SK-N-DZ (cell line): ENCODE measurements around the gene MYO5B.
A peak's percentile ranks its signal among the peaks of the same experiment; 100 is the strongest.

ENCODE experiments used
- DNase-seq: peaks from one replicate; pipeline ENCODE4 v3.0.0-alpha.2; 2015; ENCODE audit warnings: low spot score

MYO5B gene

DNA sequence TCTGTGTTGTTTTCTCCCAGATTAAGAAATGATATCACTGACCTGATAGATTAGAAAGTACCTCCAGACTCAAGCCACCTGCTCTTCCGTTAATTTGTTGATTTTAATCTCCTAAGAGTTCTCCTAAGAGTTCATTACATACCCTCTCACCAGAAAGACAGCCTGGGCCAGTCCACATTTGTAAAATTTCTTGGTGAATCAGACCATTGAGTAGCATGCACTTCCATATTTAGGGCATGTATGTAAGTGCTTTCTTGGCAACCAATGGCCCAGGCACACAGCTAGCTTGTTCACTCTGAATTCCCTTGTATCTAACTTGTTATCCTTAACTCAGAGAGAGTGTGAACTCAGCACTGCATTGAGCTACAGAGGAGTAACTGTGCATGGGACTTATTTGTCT lies 223.5 kb downstream of the MYO5B start:
- DNase-seq: no peak

GRCh38 chr18:49970319-49970718 lies 224.6 kb downstream of the MYO5B start:
- no peak for DNase-seq

- no peak for DNase-seq
Observed at GRCh38 chr18:49968644-49969309, 226.2 kb downstream of the MYO5B start.

GRCh38 chr18:49967636-49968313 lies 227.2 kb downstream of the MYO5B start:
- no peak for DNase-seq

- DNase-seq: no peak
Observed at GRCh38 chr18:49967171-49967570, 227.8 kb downstream of the MYO5B start.

- no peak for DNase-seq
Observed at GRCh38 chr18:49966090-49966489, 228.9 kb downstream of the MYO5B start.

DNA sequence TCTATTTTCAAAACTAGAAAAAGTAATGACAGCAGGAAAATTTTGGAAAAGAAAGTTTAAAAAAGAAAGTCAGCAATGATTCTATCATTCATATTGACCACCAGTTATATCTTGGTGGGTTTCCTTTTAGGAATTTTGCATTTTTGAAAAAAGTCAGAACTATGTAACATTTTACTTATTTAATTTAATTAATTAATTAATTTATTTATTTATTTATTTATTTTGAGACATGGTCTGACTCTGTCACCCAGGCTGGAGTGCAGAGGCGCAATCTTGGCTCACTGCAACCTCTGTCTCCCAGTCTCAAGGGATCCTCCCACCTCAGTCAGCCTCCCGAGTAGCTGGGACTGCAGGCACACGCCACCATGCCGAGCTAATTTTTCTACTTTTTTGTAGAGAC lies 231.7 kb downstream of the MYO5B start:
- DNase-seq: no peak

DNA sequence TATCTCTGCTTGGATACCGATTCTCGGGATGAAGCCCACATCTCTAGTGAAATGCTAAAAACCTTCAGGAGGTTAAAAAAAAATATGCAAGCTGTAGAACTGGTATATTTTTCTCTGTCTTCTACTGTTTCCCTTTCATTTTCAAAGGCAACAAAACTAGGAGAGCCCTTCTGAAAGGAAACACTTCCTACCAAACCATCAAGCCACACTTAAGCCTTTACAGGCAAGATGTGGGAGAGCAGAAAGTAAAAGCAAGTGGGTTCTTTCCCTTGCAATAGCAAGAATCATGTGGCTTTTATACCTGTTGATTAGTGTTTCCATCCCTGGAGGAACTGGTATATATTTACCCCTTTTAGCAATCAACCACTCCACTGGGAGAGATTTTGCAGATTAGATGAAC lies 233.7 kb downstream of the MYO5B start:
- DNase-seq: no peak

- DNase-seq: no peak
Observed at GRCh38 chr18:49960376-49960775, 234.6 kb downstream of the MYO5B start.

- DNase-seq: no peak
Observed at GRCh38 chr18:49959176-49959575, 235.8 kb downstream of the MYO5B start.

GRCh38 chr18:49955263-49955662 lies 239.7 kb downstream of the MYO5B start:
- DNase-seq: no peak

GRCh38 chr18:49953391-49953790 lies 241.6 kb downstream of the MYO5B start:
- DNase-seq: no peak

GRCh38 chr18:49949951-49950395 lies 245.0 kb downstream of the MYO5B start:
- DNase-seq: no peak

GRCh38 chr18:49948975-49949374 lies 246.0 kb downstream of the MYO5B start:
- no peak for DNase-seq

GRCh38 chr18:49944663-49945062 lies 250.3 kb downstream of the MYO5B start:
- DNase-seq: peak; percentile 5

DNA sequence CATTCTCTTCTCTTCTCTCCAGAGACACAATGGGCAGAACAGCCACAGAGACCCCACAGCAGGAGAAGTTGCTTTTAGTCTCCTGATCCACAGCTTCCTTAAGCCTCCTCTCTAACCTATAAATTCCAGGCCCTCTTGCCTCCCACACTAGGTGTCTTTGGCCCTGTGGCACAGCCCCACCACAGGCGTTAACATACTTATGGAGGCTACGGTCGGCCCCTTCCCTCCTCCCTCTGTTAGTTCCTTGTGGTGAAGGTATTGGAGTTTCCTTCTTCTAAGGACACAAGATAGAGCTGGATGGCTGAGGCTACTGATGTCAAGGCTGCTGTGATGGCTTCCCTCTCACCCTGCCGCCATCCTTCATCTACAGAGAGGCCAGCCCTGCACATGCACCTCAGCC lies 258.1 kb downstream of the MYO5B start:
- DNase-seq: no peak

GRCh38 chr18:49935215-49935614 lies 259.7 kb downstream of the MYO5B start:
- no peak for DNase-seq

DNA sequence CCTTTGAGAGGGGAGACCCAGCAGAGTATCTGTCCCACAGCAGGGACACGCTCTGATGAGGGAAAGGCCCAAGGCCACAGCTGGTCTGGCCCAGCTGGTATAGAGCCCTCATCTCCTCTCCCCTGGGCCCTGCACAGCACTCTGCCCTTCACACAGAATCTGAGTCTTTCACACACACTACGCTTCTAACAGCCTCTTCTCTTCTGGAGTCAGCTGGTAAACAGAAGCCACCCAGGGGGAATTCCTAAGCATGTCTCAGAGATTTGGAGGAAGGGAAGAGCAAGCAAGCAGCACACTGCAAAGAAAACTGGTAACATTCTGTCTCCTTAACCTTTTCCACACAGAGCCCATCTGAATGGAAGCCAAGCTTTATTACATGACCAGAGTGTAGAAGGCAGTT lies 260.5 kb downstream of the MYO5B start:
- DNase-seq: no peak

DNA sequence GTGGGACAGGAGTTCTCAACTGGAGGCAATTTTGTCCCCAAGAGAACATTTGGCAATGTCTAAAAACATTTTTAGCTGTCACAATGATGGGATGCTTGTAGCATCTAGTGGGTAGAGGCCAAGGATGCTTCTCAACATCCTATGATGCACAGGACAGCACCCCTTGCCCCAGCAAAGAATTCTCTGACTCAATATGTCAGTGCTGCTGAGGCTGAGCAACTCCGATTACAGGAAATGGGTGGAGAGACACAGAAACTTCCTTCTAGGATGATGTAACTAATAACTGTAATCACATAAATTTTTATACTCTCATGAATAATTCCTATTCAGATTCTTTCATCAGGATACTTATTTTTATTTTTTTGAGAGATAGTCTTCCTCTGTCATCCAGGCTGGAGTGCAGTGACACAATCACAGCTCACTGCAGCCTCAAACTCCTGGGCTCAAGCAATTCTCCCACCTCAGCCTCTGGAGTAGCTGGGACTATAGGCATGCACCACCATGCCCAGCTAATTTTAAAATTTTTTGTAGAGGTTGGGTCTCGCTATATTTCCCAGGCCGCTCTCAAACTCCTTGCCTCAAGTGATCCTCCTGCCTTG lies 261.3 kb downstream of the MYO5B start:
- no peak for DNase-seq

- DNase-seq: no peak
Observed at GRCh38 chr18:49931760-49932159, 263.2 kb downstream of the MYO5B start.

DNA sequence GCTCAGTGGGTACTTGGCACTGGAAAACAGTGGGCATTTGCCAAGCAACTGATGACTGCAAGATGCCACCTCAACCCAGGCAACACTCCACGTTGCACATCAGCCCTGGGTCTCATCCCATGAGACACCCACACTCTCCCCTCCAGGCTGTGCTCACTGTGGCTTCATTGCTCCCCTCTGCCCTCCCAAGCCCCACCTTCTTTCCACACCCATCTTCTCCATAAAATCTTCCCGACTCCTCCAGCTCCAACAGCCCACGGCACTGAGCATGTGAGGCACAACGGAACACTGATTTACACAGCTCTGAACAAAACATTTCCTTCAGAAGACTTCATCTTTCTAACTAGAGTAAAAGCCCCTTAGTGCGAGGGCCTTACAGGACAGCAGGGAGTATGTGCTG lies 263.8 kb downstream of the MYO5B start:
- DNase-seq: no peak

- no peak for DNase-seq
Observed at GRCh38 chr18:49926106-49926745, 268.7 kb downstream of the MYO5B start.
